Spleen (tissue), 7 donors: ENCODE data around the gene DPH5.

Source experiments
- POLR2A ChIP-seq, 3 donors: fragments of 450-650 bp; IDR thresholded peaks; one replicate each; pipeline ENCODE4 v1.5.1; 2017; ENCODE audit warnings: antibody characterized with exemption in 3 of 3, mild to moderate bottlenecking in 1 of 3
- POLR2AphosphoS5 ChIP-seq, 3 donors: sonication (generic); formaldehyde crosslinking; IDR thresholded peaks; one replicate each; pipeline ENCODE4 v1.5.1; 2017; ENCODE audit warnings: antibody characterized with exemption in 3 of 3
- TF ChIP-seq, protein P1 (sequence below), 11 experiments: fragments of 200-600 bp in 7 of 11; fragments of 450-650 bp in 4 of 11; sonication (generic) in 4 of 11; IDR thresholded peaks in 8 of 11; conservative IDR thresholded peaks in 3 of 11; 1 replicate in 7 of 11; 2 replicates in 4 of 11; pipeline versions ENCODE4 v1.4.0 to v1.8.0; 2016 to 2021; ENCODE audit warnings: antibody characterized with exemption in 11 of 11, inconsistent platforms in 4 of 11, mild to moderate bottlenecking in 1 of 11
- donor health status: DM: no; HTN: no; CAD: no; lungs with moderate emphysema.
- donor health status: DM: no; HTN: no; CAD: no.
- donor health status: DM: no; HTN: no; CAD: no.

DNA sequence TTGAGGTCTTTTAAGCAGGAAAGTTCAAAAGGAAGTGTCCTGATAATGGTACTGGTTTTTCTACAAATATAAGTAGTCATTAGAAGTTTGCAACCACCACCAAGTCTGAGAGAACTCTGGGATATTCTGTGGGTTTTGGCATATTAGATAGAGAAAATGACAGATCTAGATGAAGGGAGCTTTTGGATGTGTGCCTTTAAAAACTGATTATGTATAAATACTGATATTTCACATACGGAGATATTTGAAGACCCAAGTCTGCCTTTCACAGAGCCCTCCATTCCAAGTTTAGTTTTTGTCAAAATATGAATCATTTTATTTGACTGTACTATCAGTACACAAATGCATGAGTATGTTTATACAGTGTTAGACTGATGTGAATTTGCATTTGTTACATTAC, 48.6 kb downstream of the DPH5 start:
- TF ChIP-seq, protein P1, sequence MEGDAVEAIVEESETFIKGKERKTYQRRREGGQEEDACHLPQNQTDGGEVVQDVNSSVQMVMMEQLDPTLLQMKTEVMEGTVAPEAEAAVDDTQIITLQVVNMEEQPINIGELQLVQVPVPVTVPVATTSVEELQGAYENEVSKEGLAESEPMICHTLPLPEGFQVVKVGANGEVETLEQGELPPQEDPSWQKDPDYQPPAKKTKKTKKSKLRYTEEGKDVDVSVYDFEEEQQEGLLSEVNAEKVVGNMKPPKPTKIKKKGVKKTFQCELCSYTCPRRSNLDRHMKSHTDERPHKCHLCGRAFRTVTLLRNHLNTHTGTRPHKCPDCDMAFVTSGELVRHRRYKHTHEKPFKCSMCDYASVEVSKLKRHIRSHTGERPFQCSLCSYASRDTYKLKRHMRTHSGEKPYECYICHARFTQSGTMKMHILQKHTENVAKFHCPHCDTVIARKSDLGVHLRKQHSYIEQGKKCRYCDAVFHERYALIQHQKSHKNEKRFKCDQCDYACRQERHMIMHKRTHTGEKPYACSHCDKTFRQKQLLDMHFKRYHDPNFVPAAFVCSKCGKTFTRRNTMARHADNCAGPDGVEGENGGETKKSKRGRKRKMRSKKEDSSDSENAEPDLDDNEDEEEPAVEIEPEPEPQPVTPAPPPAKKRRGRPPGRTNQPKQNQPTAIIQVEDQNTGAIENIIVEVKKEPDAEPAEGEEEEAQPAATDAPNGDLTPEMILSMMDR (IDR thresholded peaks at IDR 0.05 in 8 of 11, conservative IDR thresholded peaks at IDR 0.05 in 3 of 11): no peak
- TF ChIP-seq POLR2A (IDR thresholded peaks at IDR 0.05) (no peak), POLR2AphosphoS5 (IDR thresholded peaks at IDR 0.05) (no peak)
